K562 (cell line): Measurements from ENCODE around the gene GTPBP8. TPM values are rescaled to one million over a fixed set of nuclear protein-coding genes. Genes with fewer than 3 reads are reported as not detected.

Source experiments
- ATF2 ChIP-seq: sonication (generic); formaldehyde crosslinking; IDR thresholded peaks from 2 replicates; pipeline ENCODE4 v1.8.1; 2022; ENCODE audit warnings: missing genetic modification reagents
- C11orf30 ChIP-seq: fragments of 450-650 bp; IDR thresholded peaks from 2 replicates; pipeline ENCODE4 v1.6.1; 2016; ENCODE audit warnings: low read depth, mild to moderate bottlenecking
- DACH1 ChIP-seq: fragments of 450-650 bp; IDR thresholded peaks from 2 replicates; pipeline ENCODE4 v1.6.1; 2018; ENCODE audit not compliant: partially characterized antibody
- DPF2 ChIP-seq: fragments of 450-650 bp; IDR thresholded peaks from 2 replicates; pipeline ENCODE4 v1.6.1; 2016
- E2F1 ChIP-seq: sonication (generic); formaldehyde crosslinking; IDR thresholded peaks from 2 replicates; pipeline ENCODE4 v1.8.1; 2023; ENCODE audit warnings: mild to moderate bottlenecking, missing genetic modification reagents, moderate library complexity
- ESRRB ChIP-seq: fragments of 250-450 bp; sonication (Bioruptor Pico); IDR thresholded peaks from 2 replicates; pipeline ENCODE4 v1.5.0; 2020; ENCODE audit warnings: mild to moderate bottlenecking, moderate library complexity, borderline replicate concordance
- FOXP1 ChIP-seq: sonication (generic); formaldehyde crosslinking; IDR thresholded peaks from 2 replicates; pipeline ENCODE4 v1.8.0; 2022; ENCODE audit warnings: mild to moderate bottlenecking, missing genetic modification reagents
- GABPB1 ChIP-seq: sonication (generic); formaldehyde crosslinking; IDR thresholded peaks from 2 replicates; pipeline ENCODE4 v1.8.0; 2022; ENCODE audit warnings: mild to moderate bottlenecking, missing genetic modification reagents
- GATA2 ChIP-seq: sonication (generic); formaldehyde crosslinking; IDR thresholded peaks from 2 replicates; pipeline ENCODE4 v1.4.0; 2020; ENCODE audit warnings: mild to moderate bottlenecking, missing genetic modification reagents
- HDAC2 ChIP-seq: fragments of 450-650 bp; IDR thresholded peaks from 2 replicates; pipeline ENCODE4 v1.6.1; 2016; ENCODE audit warnings: mild to moderate bottlenecking
- KAT8 ChIP-seq: fragments of 450-650 bp; IDR thresholded peaks from 2 replicates; pipeline ENCODE4 v1.6.1; 2016; ENCODE audit warnings: low read depth, mild to moderate bottlenecking
- MAFF ChIP-seq: IDR thresholded peaks from 2 replicates; pipeline ENCODE4 v1.6.1; 2012; ENCODE audit warnings: low read length, improper control_type of control experiment
- OTX1 ChIP-seq: fragments of 450-650 bp; formaldehyde crosslinking; IDR thresholded peaks from 2 replicates; pipeline ENCODE4 v1.4.0; 2022; ENCODE audit warnings: mild to moderate bottlenecking
- POU5F1 ChIP-seq: fragments of 150-350 bp; IDR thresholded peaks from 2 replicates; pipeline ENCODE4 v1.6.1; 2014; ENCODE audit warnings: borderline replicate concordance, low read length, low read depth, mild to moderate bottlenecking; ENCODE audit not compliant: partially characterized antibody
- PTRF ChIP-seq: fragments of 450-650 bp; IDR thresholded peaks from 2 replicates; pipeline ENCODE4 v1.6.1; 2016; ENCODE audit warnings: mild to moderate bottlenecking, missing genetic modification characterization, missing compliant biosample characterization
- RBBP5 ChIP-seq: fragments of 200-600 bp; sonication (generic); IDR thresholded peaks from 2 replicates; pipeline ENCODE4 v1.6.1; 2012; ENCODE audit warnings: borderline replicate concordance, mild to moderate bottlenecking, low read length, control low read depth, inconsistent platforms; ENCODE audit not compliant: insufficient read depth, poor library complexity, severe bottlenecking
- SRF ChIP-seq, 2 experiments: fragments of 250-450, 450-650 bp in 1 of 2; sonication (Bioruptor Pico) in 1 of 2; sonication (generic) in 1 of 2; formaldehyde crosslinking; IDR thresholded peaks; 2 replicates each; pipeline versions ENCODE4 v1.5.0 to v1.5.1; 2020 to 2022; ENCODE audit warnings: mild to moderate bottlenecking in 1 of 2, missing genetic modification reagents in 1 of 2
- SRSF3 ChIP-seq: fragments of 200-400 bp; formaldehyde crosslinking; IDR thresholded peaks from 2 replicates; pipeline ENCODE4 v1.6.1; 2016; ENCODE audit warnings: mild to moderate bottlenecking, low read length, moderate library complexity; ENCODE audit not compliant: insufficient read depth
- ZNF224 ChIP-seq: sonication (generic); formaldehyde crosslinking; IDR thresholded peaks from 2 replicates; pipeline ENCODE4 v1.8.0; 2022; ENCODE audit warnings: mild to moderate bottlenecking, missing genetic modification reagents
- ZNF431 ChIP-seq: sonication (generic); formaldehyde crosslinking; IDR thresholded peaks from 2 replicates; pipeline ENCODE4 v1.8.0; 2022; ENCODE audit warnings: mild to moderate bottlenecking, missing genetic modification reagents
- ZNF79 ChIP-seq: fragments of 250-450 bp; sonication (Bioruptor Pico); IDR thresholded peaks from 2 replicates; pipeline ENCODE4 v1.4.0; 2020; ENCODE audit warnings: low read depth, mild to moderate bottlenecking, moderate library complexity
- polyA plus RNA-seq, 8 experiments: library from polyadenylated mRNA; depleted of rRNA in 4 of 8; stranded (reverse) in 5 of 8; unstranded in 3 of 8; fragments of >200 nt; fragmentation: Nextera tagmentation in 2 of 8; fragmentation: Illumina TruSeq in 1 of 8; extraction: Ambion mirVana in 2 of 8; extraction: Trizol in 1 of 8; gene quantifications; 2 replicates each; pipeline versions ENCODE4 v1.2.1 to v1.2.3, GENCODE V29; 2011 to 2014; ENCODE audit warnings: inconsistent platforms in 1 of 8, missing spikeins in 1 of 8
- total RNA-seq, 7 experiments: library from RNA; depleted of rRNA in 6 of 7; stranded (reverse); fragments of >200 nt in 6 of 7; fragmentation: Illumina TruSeq in 2 of 7; extraction: Trizol in 2 of 7; gene quantifications; 2 replicates each; pipeline versions ENCODE4 v1.2.1 to v1.2.3, GENCODE V29; 2011 to 2021; ENCODE audit warnings: low replicate concordance in 1 of 7
- TF ChIP-seq, protein P1 (sequence below): sonication (generic); formaldehyde crosslinking; IDR thresholded peaks from 2 replicates; pipeline ENCODE4 v1.8.1; 2023; ENCODE audit warnings: missing genetic modification reagents, mild to moderate bottlenecking, borderline replicate concordance

The GTPBP8 gene
- total and polyA plus RNA-seq, 9 of the 15 experiments (the other 6 are each of a cell fraction or from before 2014, with no cell fraction given) = 14.0 to 33.3 (median 20.8) TPM

DNA sequence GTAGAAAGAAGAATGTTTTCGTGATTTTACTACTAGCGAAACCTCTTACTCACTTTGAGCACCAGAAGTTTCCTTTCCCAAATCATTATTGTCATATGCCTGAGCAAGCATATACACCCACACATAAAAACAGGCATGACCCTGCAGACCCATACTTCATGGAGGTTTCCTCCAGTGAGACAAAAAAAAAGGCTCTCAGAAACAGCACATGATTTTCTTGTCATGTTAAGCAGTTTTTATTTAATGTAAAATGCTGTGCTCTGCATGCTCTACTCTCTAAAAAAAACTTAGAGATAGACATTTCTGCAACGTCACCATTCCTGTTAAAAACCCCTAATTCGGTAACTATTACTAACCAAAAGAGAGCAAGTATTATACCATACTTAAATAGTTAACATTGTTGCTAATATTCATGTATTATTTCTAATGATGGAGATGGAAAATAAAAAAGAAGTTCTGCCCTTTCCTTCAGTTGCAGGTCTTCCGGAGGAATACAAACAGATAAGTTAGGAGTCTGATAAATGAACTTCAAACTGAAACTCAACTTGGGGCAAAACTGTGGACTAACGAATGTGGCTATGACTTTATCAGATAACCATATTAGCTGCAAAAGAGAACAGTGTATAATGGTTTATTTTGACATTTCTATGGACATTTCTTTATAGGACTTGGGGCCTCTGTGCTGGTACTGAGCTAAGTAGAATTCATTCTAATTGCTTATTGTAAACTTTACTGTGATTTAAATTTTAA, 31.8 kb upstream of the GTPBP8 start (continued):
- TF ChIP-seq DPF2 (peak; percentile 28; the same call in 1 of the 2 replicates), RBBP5 (no peak), ATF2 (CRISPR knock-in tag) (no peak), OTX1 (no peak), MAFF (0 out of 2 replicates have a peak, but pooled peaks have one; percentile 8), GATA2 (CRISPR knock-in tag) (no peak), POU5F1 (no peak), E2F1 (CRISPR knock-in tag) (no peak), SRSF3 (no peak), KAT8 (no peak), PTRF (tag) (no peak), C11orf30 (peak; percentile 57), ZNF224 (CRISPR knock-in tag) (no peak), ZNF431 (CRISPR knock-in tag) (no peak), HDAC2 (no peak), FOXP1 (no peak), SRF (CRISPR knock-in tag; IDR thresholded peaks at IDR 0.05) (no peak), GABPB1 (CRISPR knock-in tag) (no peak), DACH1 (no peak), ESRRB (CRISPR knock-in tag) (no peak), ZNF79 (CRISPR knock-in tag) (peak; percentile 56; the same call in 1 of the 2 replicates)
- TF ChIP-seq, protein P1, sequence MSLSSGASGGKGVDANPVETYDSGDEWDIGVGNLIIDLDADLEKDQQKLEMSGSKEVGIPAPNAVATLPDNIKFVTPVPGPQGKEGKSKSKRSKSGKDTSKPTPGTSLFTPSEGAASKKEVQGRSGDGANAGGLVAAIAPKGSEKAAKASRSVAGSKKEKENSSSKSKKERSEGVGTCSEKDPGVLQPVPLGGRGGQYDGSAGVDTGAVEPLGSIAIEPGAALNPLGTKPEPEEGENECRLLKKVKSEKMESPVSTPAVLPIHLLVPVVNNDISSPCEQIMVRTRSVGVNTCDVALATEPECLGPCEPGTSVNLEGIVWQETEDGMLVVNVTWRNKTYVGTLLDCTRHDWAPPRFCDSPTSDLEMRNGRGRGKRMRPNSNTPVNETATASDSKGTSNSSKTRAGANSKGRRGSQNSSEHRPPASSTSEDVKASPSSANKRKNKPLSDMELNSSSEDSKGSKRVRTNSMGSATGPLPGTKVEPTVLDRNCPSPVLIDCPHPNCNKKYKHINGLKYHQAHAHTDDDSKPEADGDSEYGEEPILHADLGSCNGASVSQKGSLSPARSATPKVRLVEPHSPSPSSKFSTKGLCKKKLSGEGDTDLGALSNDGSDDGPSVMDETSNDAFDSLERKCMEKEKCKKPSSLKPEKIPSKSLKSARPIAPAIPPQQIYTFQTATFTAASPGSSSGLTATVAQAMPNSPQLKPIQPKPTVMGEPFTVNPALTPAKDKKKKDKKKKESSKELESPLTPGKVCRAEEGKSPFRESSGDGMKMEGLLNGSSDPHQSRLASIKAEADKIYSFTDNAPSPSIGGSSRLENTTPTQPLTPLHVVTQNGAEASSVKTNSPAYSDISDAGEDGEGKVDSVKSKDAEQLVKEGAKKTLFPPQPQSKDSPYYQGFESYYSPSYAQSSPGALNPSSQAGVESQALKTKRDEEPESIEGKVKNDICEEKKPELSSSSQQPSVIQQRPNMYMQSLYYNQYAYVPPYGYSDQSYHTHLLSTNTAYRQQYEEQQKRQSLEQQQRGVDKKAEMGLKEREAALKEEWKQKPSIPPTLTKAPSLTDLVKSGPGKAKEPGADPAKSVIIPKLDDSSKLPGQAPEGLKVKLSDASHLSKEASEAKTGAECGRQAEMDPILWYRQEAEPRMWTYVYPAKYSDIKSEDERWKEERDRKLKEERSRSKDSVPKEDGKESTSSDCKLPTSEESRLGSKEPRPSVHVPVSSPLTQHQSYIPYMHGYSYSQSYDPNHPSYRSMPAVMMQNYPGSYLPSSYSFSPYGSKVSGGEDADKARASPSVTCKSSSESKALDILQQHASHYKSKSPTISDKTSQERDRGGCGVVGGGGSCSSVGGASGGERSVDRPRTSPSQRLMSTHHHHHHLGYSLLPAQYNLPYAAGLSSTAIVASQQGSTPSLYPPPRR (CRISPR knock-in tag) = no peak
